H1 (cell line): ENCODE data around the gene MEI1. TPM values are rescaled to one million over a fixed set of nuclear protein-coding genes. Genes with fewer than 3 reads are reported as not detected.

Experiments used
- MAX ChIP-seq: IDR thresholded peaks from 2 replicates; pipeline ENCODE4 v1.6.1; 2012; ENCODE audit warnings: inconsistent platforms
- POU5F1 ChIP-seq: IDR thresholded peaks from 2 replicates; pipeline ENCODE4 v1.6.1; 2011; ENCODE audit warnings: low read depth, mild to moderate bottlenecking, low read length, moderate library complexity
- RAD21 ChIP-seq, 2 experiments: IDR thresholded peaks in 1 of 2; conservative IDR thresholded peaks in 1 of 2; 2 replicates each; pipeline ENCODE4 v1.6.1; 2011; ENCODE audit warnings: low read depth in 2 of 2, low read length in 2 of 2, improper control_type of control experiment in 1 of 2, inconsistent platforms in 1 of 2, mild to moderate bottlenecking in 1 of 2, moderate library complexity in 1 of 2
- polyA plus RNA-seq, 7 experiments: library from polyadenylated mRNA; depleted of rRNA in 3 of 7; stranded (reverse) in 5 of 7; unstranded in 2 of 7; fragments of >200 nt in 5 of 7; fragments of 200-250 nt in 2 of 7; gene quantifications; 1 replicate in 5 of 7; 2 replicates in 1 of 7; 4 replicates in 1 of 7; pipeline versions ENCODE4 v1.2.1 to v1.2.3, GENCODE V29; 2011 to 2013; ENCODE audit warnings: missing spikeins in 2 of 7, mixed read lengths in 2 of 7
- total RNA-seq: library from RNA; stranded (reverse); fragmentation: NEBNext Ultra II Directional; extraction: Animal tissue kit (Norgen Biotek cat#: 25700); gene quantifications from 2 replicates; pipeline ENCODE4 v1.2.1, GENCODE V29; 2021

Gene MEI1
- total and polyA plus RNA-seq, 2 of the 8 experiments (the other 6 are each of a cell fraction or from before 2014, with no cell fraction given), result 0.27 to 0.54 TPM

DNA sequence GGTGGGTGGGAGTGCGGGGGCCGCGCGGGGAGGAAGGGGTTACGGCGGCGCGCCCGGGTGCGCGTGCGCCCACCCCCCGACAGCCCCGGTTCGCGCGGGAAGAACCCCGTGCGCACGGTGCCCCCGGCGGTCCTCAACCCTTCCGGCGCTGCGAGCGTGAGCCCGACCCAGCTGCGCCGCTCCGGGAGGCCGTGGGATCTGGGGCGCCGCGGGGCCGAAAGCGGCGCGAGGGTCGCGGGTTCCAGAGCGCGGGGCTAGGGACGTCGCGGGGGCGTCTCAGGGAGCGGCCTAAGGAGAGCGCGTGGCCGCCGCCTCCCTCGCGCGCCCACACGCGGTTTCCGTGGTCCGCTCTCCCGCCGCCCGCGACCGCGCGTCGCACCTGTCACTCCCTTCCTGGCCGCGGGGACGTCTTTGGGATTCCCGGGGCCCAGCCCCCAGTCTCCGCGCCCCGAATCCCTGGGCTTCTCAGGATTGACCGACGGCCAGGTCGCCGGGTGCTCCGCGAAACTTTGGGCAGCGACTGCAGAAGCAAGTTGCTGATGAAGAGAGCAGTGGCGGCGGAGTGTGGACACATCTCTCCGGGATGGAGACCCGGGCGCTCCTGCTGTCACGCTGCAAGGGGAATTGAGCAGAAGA, 134.2 kb downstream of the MEI1 start (continued):
- TF ChIP-seq MAX (no peak; the same call in none of the 2 replicates), RAD21 (IDR thresholded peaks at IDR 0.05 in 1 of 2, conservative IDR thresholded peaks at IDR 0.05 in 1 of 2; ENCODE audit: low read depth in 2 of 2, low read length in 2 of 2) (no peak), POU5F1 (no peak)
